B cell (primary cell): ENCODE measurements around the gene NUDT3. TPM values are rescaled to one million over a fixed set of nuclear protein-coding genes. Genes with fewer than 3 reads are reported as not detected.

Experiments
- ATAC-seq: fragments of 200-7000 bp; cut with Tn5 transposase; one replicate; pipeline ENCODE4 v1.10.0; 2021; ENCODE audit warnings: low read depth, mild to moderate bottlenecking, moderate number of reproducible peaks, moderate library complexity
- CTCF ChIA-PET: fragments of 350-600 bp; sonication (Branson Sonifier 250); formaldehyde crosslinking; loops from one replicate; lab custom pipeline; 2021; ENCODE audit warnings: antibody characterized with exemption, inconsistent platforms; lab: Charles Lee
- POLR2A ChIA-PET: fragments of 350-600 bp; sonication (Branson Sonifier 250); formaldehyde crosslinking; loops from one replicate; lab custom pipeline; 2021; ENCODE audit warnings: antibody characterized with exemption; lab: Charles Lee
- DNase-seq: peaks from one replicate; pipeline ENCODE4 v3.0.0; 2013
- H2AFZ ChIP-seq: 2 replicates; pipeline ENCODE4 v1.6.1; 2012; ENCODE audit warnings: mild to moderate bottlenecking, low read depth, low read length; ENCODE audit not compliant: insufficient read depth, poor library complexity, severe bottlenecking
- H3K27ac ChIP-seq, 2 donors: 1 replicate in 1 of 2; 2 replicates in 1 of 2; pipeline ENCODE4 v1.5.1; 2012 to 2013; ENCODE audit warnings: low read length in 2 of 2, mild to moderate bottlenecking in 2 of 2, moderate library complexity in 1 of 2
- H3K27me3 ChIP-seq, 4 experiments: fragments of 200-600 bp in 1 of 4; sonication (generic) in 1 of 4; replicated peaks in 1 of 4; 1 replicate in 2 of 4; 2 replicates in 2 of 4; pipeline versions ENCODE4 v1.6.1 to v1.7.0; 2013 to 2016; ENCODE audit warnings: low read length in 3 of 4, mild to moderate bottlenecking in 2 of 4, mixed read lengths in 1 of 4, moderate library complexity in 1 of 4; ENCODE audit not compliant: insufficient read depth in 4 of 4, control insufficient read depth in 3 of 4; ENCODE audit errors: control extremely low read depth in 1 of 4
- H3K36me3 ChIP-seq, 2 experiments: replicated peaks in 1 of 2; 1 replicate in 1 of 2; 2 replicates in 1 of 2; pipeline versions ENCODE4 v1.6.1 to v1.7.1; 2013; ENCODE audit warnings: low read length in 1 of 2; ENCODE audit not compliant: insufficient read depth in 2 of 2, control insufficient read depth in 1 of 2; ENCODE audit errors: control extremely low read depth in 1 of 2, extremely low read depth in 1 of 2
- H3K4me1 ChIP-seq, 2 donors: fragments of 200-600 bp in 1 of 2; sonication (generic) in 1 of 2; 1 replicate in 1 of 2; 2 replicates in 1 of 2; pipeline versions ENCODE4 v1.5.1 to v1.6.1; 2013 to 2017; ENCODE audit warnings: low read length in 2 of 2; ENCODE audit not compliant: control insufficient read depth in 2 of 2, insufficient read depth in 2 of 2
- H3K4me2 ChIP-seq: replicated peaks from 2 replicates; pipeline ENCODE3; 2012; ENCODE audit warnings: mild to moderate bottlenecking, low read depth, low read length; ENCODE audit not compliant: poor library complexity, severe bottlenecking
- H3K4me3 ChIP-seq, 5 experiments: fragments of 200-600 bp in 1 of 5; sonication (generic) in 1 of 5; 1 replicate in 3 of 5; 2 replicates in 2 of 5; pipeline versions ENCODE4 v1.5.1 to v1.7.0; 2011 to 2016; ENCODE audit warnings: low read length in 4 of 5, mild to moderate bottlenecking in 4 of 5, low read depth in 2 of 5, control low read depth in 1 of 5, moderate library complexity in 1 of 5; ENCODE audit not compliant: insufficient read depth in 1 of 5; ENCODE audit errors: control extremely low read depth in 1 of 5, extremely low read depth in 1 of 5
- H3K79me2 ChIP-seq: fragments of 200-600 bp; sonication (generic); one replicate; pipeline ENCODE4 v1.6.0; 2016; ENCODE audit warnings: low read length; ENCODE audit not compliant: control insufficient read depth, insufficient read depth
- H3K9ac ChIP-seq: fragments of 200-600 bp; sonication (generic); 2 replicates; pipeline ENCODE4 v1.6.1; 2017; ENCODE audit warnings: mild to moderate bottlenecking, low read length, moderate library complexity
- H3K9me3 ChIP-seq, 3 donors: one replicate each; pipeline versions ENCODE4 v1.6.1 to v1.7.1; 2013; ENCODE audit warnings: low read length in 2 of 3; ENCODE audit not compliant: control insufficient read depth in 2 of 3, insufficient read depth in 1 of 3; ENCODE audit errors: control extremely low read depth in 1 of 3
- H4K20me1 ChIP-seq: 2 replicates; pipeline ENCODE4 v1.6.0; 2012; ENCODE audit warnings: mild to moderate bottlenecking, low read length; ENCODE audit not compliant: insufficient read depth, control insufficient read depth, poor library complexity, severe bottlenecking
- H3K27ac Mint-ChIP-seq: one replicate; pipeline ENCODE4 v1.8.0; 2021; ENCODE audit warnings: mixed read lengths
- H3K27me3 Mint-ChIP-seq: one replicate; pipeline ENCODE4 v1.8.0; 2021; ENCODE audit warnings: mixed read lengths
- H3K4me1 Mint-ChIP-seq: one replicate; pipeline ENCODE4 v1.8.0; 2021; ENCODE audit warnings: mixed read lengths
- H3K4me3 Mint-ChIP-seq: one replicate; pipeline ENCODE4 v1.8.0; 2021; ENCODE audit warnings: mixed read lengths
- H3K9me3 Mint-ChIP-seq: one replicate; pipeline ENCODE4 v1.8.0; 2022; ENCODE audit warnings: mixed read lengths; ENCODE audit not compliant: insufficient read depth
- CTCF ChIP-seq: fragments of 200-600 bp; IDR thresholded peaks from one replicate; pipeline ENCODE4 v1.8.0; 2022; ENCODE audit warnings: antibody characterized with exemption, mild to moderate bottlenecking
- EZH2 ChIP-seq: IDR thresholded peaks from 2 replicates; pipeline ENCODE4 v1.6.1; 2012; ENCODE audit warnings: borderline replicate concordance, low read depth, mild to moderate bottlenecking, moderate library complexity, low read length; ENCODE audit not compliant: insufficient read depth, poor library complexity, severe bottlenecking
- WGBS: methylation state at CpG from one replicate; pipeline ENCODE4 v1.1.5; 2013; ENCODE audit warnings: missing lambda C conversion rate; ENCODE audit not compliant: insufficient coverage; 5-methylcytosine and 5-hydroxymethylcytosine counted together
- intact Hi-C: fragments of 100-400 bp; cut with micrococcal nuclease; formaldehyde crosslinking; loops from one replicate; pipeline ENCODE4 v1.10.0; 2022
- polyA plus RNA-seq: library from polyadenylated mRNA; depleted of rRNA; stranded (reverse); fragments of >200 nt; gene quantifications from 2 replicates; pipeline ENCODE4 v1.2.3, GENCODE V29; 2012
- total RNA-seq, 2 donors: library from RNA; stranded (reverse); fragments of 120-200 nt in 1 of 2; gene quantifications; 1 replicate in 1 of 2; 2 replicates in 1 of 2; pipeline versions ENCODE4 v1.2.3 to v1.2.4, GENCODE V29; 2013 to 2022

Gene NUDT3
- total and polyA plus RNA-seq, 2 donors (not counting 1 experiment from before 2014, with no cell fraction given) = 18.2 to 37.4 TPM

- Histone ChIP-seq H3K4me2 (no peak overlapping the region), H3K4me3 (no peak overlapping the region), H3K36me3 (no peaks in the 10 kb centered on the region), H3K27ac (no peak overlapping the region), H2AFZ (no peak overlapping the region), H3K79me2 (peaks cover 54% of the 10 kb centered on the region), H4K20me1 (no peaks in the 10 kb centered on the region), H3K9ac (no peak overlapping the region), H3K27me3 (no peaks in the 10 kb centered on the region), H3K9me3 (no peaks in the 10 kb centered on the region), H3K4me1 (peaks cover 26 to 29% of the 10 kb centered on the region in 2 donors)
- ATAC-seq = no peak
- ChIA-PET CTCF (no interaction called here), POLR2A (interaction anchor here (0.6 kb wide), 2 partner anchors 57 to 462 kb away, joined by 3 read pairs; no protein-coding TSS in a partner anchor)
- Mint-ChIP-seq H3K4me1 (peaks cover 39% of the 10 kb centered on the region), H3K4me3 (no peak overlapping the region), H3K27me3 (no peaks in the 10 kb centered on the region), H3K27ac (no peak overlapping the region), H3K9me3 (no peaks in the 10 kb centered on the region)
- intact Hi-C loops = no loop called here
- 100% methylated on average over 2 of the region's 5 CpGs for WGBS
- TF ChIP-seq CTCF = no peak
- no peak for TF ChIP-seq EZH2
- no peak for DNase-seq
These were observed 70.6 kb downstream of the NUDT3 start for GRCh38 chr6:34321821-34322220.

- peak overlapping the region; percentile 1 for H3K4me3 Mint-ChIP-seq
- H3K4me3 ChIP-seq = no peak overlapping the region
- POLR2A ChIA-PET = no interaction called here
- peaks cover 49 to 50% of the 10 kb centered on the region in 2 donors for H3K4me1 ChIP-seq
- intact Hi-C loops = loop anchor here (2.0 to 5.0 kb wide), 2 partner anchors 13 to 72 kb away; partner anchors contain the start of gene SMIM29
- peaks cover 56% of the 10 kb centered on the region for H3K79me2 ChIP-seq
- TF ChIP-seq CTCF (no peak), EZH2 (no peak)
- H3K27me3 ChIP-seq = no peaks in the 10 kb centered on the region
- no peaks in the 10 kb centered on the region for H4K20me1 ChIP-seq
- H3K9me3 Mint-ChIP-seq = no peaks in the 10 kb centered on the region
- H3K27me3 Mint-ChIP-seq = no peaks in the 10 kb centered on the region
- H3K9me3 ChIP-seq = no peaks in the 10 kb centered on the region
- H3K27ac Mint-ChIP-seq = peak overlapping the region; percentile 66
- no peak overlapping the region for H3K4me2 ChIP-seq
- no peaks in the 10 kb centered on the region for H3K36me3 ChIP-seq
- WGBS = 86% methylated on average over 3 of the region's 4 CpGs
- H3K27ac ChIP-seq = peak overlapping the region; percentile 14 to 89
- H3K4me1 Mint-ChIP-seq = peaks cover 61% of the 10 kb centered on the region
- H3K9ac ChIP-seq = no peak overlapping the region
- DNase-seq (no peak), ATAC-seq (no peak)
- CTCF ChIA-PET = no interaction called here
- H2AFZ ChIP-seq = no peak overlapping the region
These were observed 73.0 kb downstream of the NUDT3 start for GRCh38 chr6:34319471-34319885.
